Lower leg skin (tissue), 4 donors: ENCODE results near the gene OXTR. TPM values are rescaled to one million over a fixed set of nuclear protein-coding genes. Genes with fewer than 3 reads are reported as not detected.

Experiments used
- DNase-seq, 2 donors: peaks; one replicate each; pipeline ENCODE4 v3.0.0-alpha.2; 2019; ENCODE audit warnings: low spot score in 2 of 2
- H3K4me3 ChIP-seq: fragments of 200-600 bp; sonication (generic); 2 replicates; pipeline ENCODE4 v1.5.1; 2017; ENCODE audit warnings: mild to moderate bottlenecking, low read depth; ENCODE audit not compliant: poor library complexity, severe bottlenecking
- CTCF ChIP-seq, 3 donors: fragments of 450-650 bp; IDR thresholded peaks; one replicate each; pipeline ENCODE4 v1.5.1; 2016; ENCODE audit warnings: antibody characterized with exemption in 3 of 3, mild to moderate bottlenecking in 3 of 3, moderate library complexity in 2 of 3
- POLR2A ChIP-seq, 2 donors: fragments of 450-650 bp; IDR thresholded peaks; one replicate each; pipeline ENCODE4 v1.6.1; 2016 to 2017; ENCODE audit warnings: antibody characterized with exemption in 2 of 2, mild to moderate bottlenecking in 1 of 2, moderate library complexity in 1 of 2
- WGBS, 2 donors: methylation state at CpG; one replicate each; pipeline ENCODE4 v1.1.5; 2018; 5-methylcytosine and 5-hydroxymethylcytosine counted together
- intact Hi-C: fragments of 100-400 bp; cut with DNase I; formaldehyde crosslinking; loops from one replicate; pipeline ENCODE4 v1.15.0; 2023; ENCODE audit warnings: low total_unique reads
- total RNA-seq, 4 donors: library from RNA; depleted of rRNA; stranded (reverse); fragments of >200 nt; gene quantifications; one replicate each; pipeline ENCODE4 v1.1.0, GENCODE V29; 2016

The OXTR gene
- total RNA-seq, 4 donors from 2014 or later = 0.19 to 0.44 (median 0.19) TPM; not detected in 1

- H3K4me3 ChIP-seq = no peak overlapping the region
- no peak for DNase-seq
- intact Hi-C loops = no loop called here
- WGBS, 2 donors = 85 to 90% methylated on average over 3 of the region's 3 CpGs
- no peak for TF ChIP-seq POLR2A (IDR thresholded peaks at IDR 0.05)
- no peak for TF ChIP-seq CTCF (IDR thresholded peaks at IDR 0.05)
Observed at GRCh38 chr3:8802256-8802655, 32.8 kb upstream of the OXTR start.

GRCh38 chr3:8800016-8800415 is 30.6 kb upstream of the OXTR start:
- WGBS, 2 donors = 35 to 57% methylated on average over 3 of the region's 3 CpGs
- no peak for TF ChIP-seq POLR2A (IDR thresholded peaks at IDR 0.05)
- no peak for TF ChIP-seq CTCF (IDR thresholded peaks at IDR 0.05)
- no peak for DNase-seq
- no peak overlapping the region for H3K4me3 ChIP-seq
- intact Hi-C loops = no loop called here

- no peak for TF ChIP-seq CTCF (IDR thresholded peaks at IDR 0.05)
- no peak for TF ChIP-seq POLR2A (IDR thresholded peaks at IDR 0.05)
- WGBS, 2 donors = 88 to 94% methylated on average over 3 of the region's 3 CpGs
- no peak for DNase-seq
- intact Hi-C loops = no loop called here
- H3K4me3 ChIP-seq = no peak overlapping the region
Observed at GRCh38 chr3:8794247-8794646, 24.8 kb upstream of the OXTR start.

GRCh38 chr3:8793242-8793641 is 23.8 kb upstream of the OXTR start:
- intact Hi-C loops = no loop called here
- TF ChIP-seq CTCF (IDR thresholded peaks at IDR 0.05) (no peak), POLR2A (IDR thresholded peaks at IDR 0.05) (no peak)
- WGBS, 2 donors = 93 to 94% methylated on average over 7 of the region's 7 CpGs
- H3K4me3 ChIP-seq = no peak overlapping the region
- no peak for DNase-seq

GRCh38 chr3:8790529-8790928 is 21.1 kb upstream of the OXTR start:
- TF ChIP-seq CTCF (IDR thresholded peaks at IDR 0.05) (no peak), POLR2A (IDR thresholded peaks at IDR 0.05) (no peak)
- intact Hi-C loops = no loop called here
- no peak overlapping the region for H3K4me3 ChIP-seq
- no peak for DNase-seq
- 79 to 81% methylated on average over 2 of the region's 2 CpGs for WGBS, 2 donors

GRCh38 chr3:8784676-8785435 is 15.4 kb upstream of the OXTR start:
- H3K4me3 ChIP-seq = no peak overlapping the region
- intact Hi-C loops = no loop called here
- DNase-seq = no peak
- TF ChIP-seq POLR2A (IDR thresholded peaks at IDR 0.05) (no peak), CTCF (IDR thresholded peaks at IDR 0.05) (no peak)
- 88 to 89% methylated on average over 3 of the region's 3 CpGs for WGBS, 2 donors
